Measurements from ENCODE around the gene FILIP1L. TPM values are rescaled to one million over a fixed set of nuclear protein-coding genes. Genes with fewer than 3 reads are reported as not detected.

FILIP1L gene
- total and polyA plus RNA-seq, 2 donors, result 75.1 to 103 TPM

GRCh38 chr3:99909714-99910495, 204.4 kb downstream of the FILIP1L start:
- H3K4me1 ChIP-seq (ENCODE audit: insufficient read depth), result no peaks in the 10 kb centered on the region
- no peak overlapping the region for H3K4me3 ChIP-seq (ENCODE audit: low read depth, low read length)
- no peak overlapping the region for H3K27ac ChIP-seq (ENCODE audit: low read depth)
- DNase-seq (ENCODE audit: extremely low spot score), result no peak
- 61% methylated on average over 3 of the region's 3 CpGs for WGBS
- H3K36me3 ChIP-seq (ENCODE audit: insufficient read depth), result no peaks in the 10 kb centered on the region

GRCh38 chr3:99907959-99908544, 206.2 kb downstream of the FILIP1L start:
- WGBS, result 92% methylated on average over 2 of the region's 2 CpGs
- Histone ChIP-seq H3K36me3 (ENCODE audit: insufficient read depth) (no peaks in the 10 kb centered on the region), H3K4me1 (ENCODE audit: insufficient read depth) (no peaks in the 10 kb centered on the region), H3K4me3 (ENCODE audit: low read depth, low read length) (no peak overlapping the region), H3K27ac (ENCODE audit: low read depth) (no peak overlapping the region)
- DNase-seq (ENCODE audit: extremely low spot score), result no peak

DNA sequence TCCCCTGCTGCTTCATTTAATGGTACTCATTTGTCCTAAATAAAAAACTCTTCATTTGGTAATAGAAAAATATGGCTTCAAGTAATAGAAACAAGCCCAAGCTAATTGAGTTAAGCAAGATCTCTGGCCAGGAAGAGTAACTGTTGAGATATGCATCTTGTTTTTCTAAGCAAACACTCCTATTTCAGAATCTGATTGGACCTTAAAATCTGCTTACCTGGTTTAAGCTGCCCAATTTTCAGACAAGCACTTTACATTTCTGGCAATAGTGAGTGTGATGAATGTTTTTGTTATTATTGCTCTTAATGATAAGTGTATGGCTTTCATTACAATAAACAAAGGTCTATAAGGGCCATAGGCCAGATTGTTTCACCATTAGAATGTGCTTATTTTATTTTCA, 210.4 kb downstream of the FILIP1L start:
- DNase-seq (ENCODE audit: extremely low spot score), result no peak
- Histone ChIP-seq H3K4me3 (ENCODE audit: low read depth, low read length) (no peak overlapping the region), H3K27ac (ENCODE audit: low read depth) (no peak overlapping the region), H3K36me3 (ENCODE audit: insufficient read depth) (no peaks in the 10 kb centered on the region), H3K4me1 (ENCODE audit: insufficient read depth) (no peaks in the 10 kb centered on the region)

DNA sequence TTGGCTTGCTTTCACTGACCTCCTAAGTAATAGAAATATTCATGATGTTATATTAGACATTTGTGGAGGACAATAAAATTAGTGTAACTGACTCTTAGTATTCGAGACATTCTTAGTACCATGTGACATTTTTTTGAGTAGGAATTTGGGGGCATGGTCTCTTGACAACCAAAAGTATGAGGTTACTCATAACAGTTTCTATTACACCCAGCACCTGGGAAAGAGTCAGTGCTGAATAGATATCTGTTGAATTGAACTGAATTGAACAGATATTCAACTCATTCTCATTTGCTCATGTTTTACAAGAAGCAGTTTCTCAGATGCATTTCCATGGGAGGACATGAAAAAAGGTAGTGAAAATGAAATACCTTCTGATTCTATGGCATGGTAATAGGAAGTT, 212.2 kb downstream of the FILIP1L start:
- Histone ChIP-seq H3K4me3 (ENCODE audit: low read depth, low read length) (no peak overlapping the region), H3K27ac (ENCODE audit: low read depth) (no peak overlapping the region), H3K36me3 (ENCODE audit: insufficient read depth) (no peaks in the 10 kb centered on the region), H3K4me1 (ENCODE audit: insufficient read depth) (no peaks in the 10 kb centered on the region)
- no peak for DNase-seq (ENCODE audit: extremely low spot score)
- WGBS, result 77% methylated on average over 1 of the region's 1 CpG

- Histone ChIP-seq H3K27ac (ENCODE audit: low read depth) (peak overlapping the region; percentile 2), H3K4me3 (ENCODE audit: low read depth, low read length) (no peak overlapping the region), H3K4me1 (ENCODE audit: insufficient read depth) (no peaks in the 10 kb centered on the region), H3K36me3 (ENCODE audit: insufficient read depth) (no peaks in the 10 kb centered on the region)
- WGBS, result 31% methylated on average over 6 of the region's 6 CpGs
- DNase-seq (ENCODE audit: extremely low spot score), result no peak
These were observed 212.9 kb downstream of the FILIP1L start for GRCh38 chr3:99901200-99901926.

DNA sequence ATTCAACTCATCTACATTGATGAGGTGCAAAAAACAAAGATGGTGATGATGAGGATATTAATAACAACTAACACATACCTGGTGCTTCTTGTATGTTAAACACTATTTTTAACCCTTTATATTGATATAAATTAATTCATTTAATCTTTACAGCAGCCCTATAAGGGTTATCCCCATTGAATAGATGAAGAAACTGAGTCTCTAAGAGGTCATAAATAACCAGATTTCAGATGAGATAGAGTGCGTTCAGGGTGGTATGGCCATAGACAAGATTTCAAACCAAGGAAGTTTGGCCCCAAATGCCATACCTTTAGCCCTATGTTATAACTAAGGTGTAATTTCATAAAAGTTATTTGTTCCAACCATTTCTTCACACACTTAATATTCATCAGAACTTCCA, 214.1 kb downstream of the FILIP1L start:
- 98% methylated on average over 1 of the region's 1 CpG for WGBS

GRCh38 chr3:99899603-99900002, 214.7 kb downstream of the FILIP1L start:
- DNase-seq (ENCODE audit: extremely low spot score), result no peak
- 97% methylated on average over 3 of the region's 3 CpGs for WGBS
- Histone ChIP-seq H3K4me3 (ENCODE audit: low read depth, low read length) (no peak overlapping the region), H3K36me3 (ENCODE audit: insufficient read depth) (no peaks in the 10 kb centered on the region), H3K4me1 (ENCODE audit: insufficient read depth) (no peaks in the 10 kb centered on the region), H3K27ac (ENCODE audit: low read depth) (no peak overlapping the region)

More for the DNA sequence above, 214.1 kb downstream of the FILIP1L start:
- DNase-seq (ENCODE audit: extremely low spot score), result no peak
- H3K27ac ChIP-seq (ENCODE audit: low read depth), result no peak overlapping the region
- no peaks in the 10 kb centered on the region for H3K36me3 ChIP-seq (ENCODE audit: insufficient read depth)
- no peak overlapping the region for H3K4me3 ChIP-seq (ENCODE audit: low read depth, low read length)
- H3K4me1 ChIP-seq (ENCODE audit: insufficient read depth), result no peaks in the 10 kb centered on the region

- no peaks in the 10 kb centered on the region for H3K4me1 ChIP-seq (ENCODE audit: insufficient read depth)
- WGBS, result 86% methylated on average over 3 of the region's 3 CpGs
- H3K4me3 ChIP-seq (ENCODE audit: low read depth, low read length), result no peak overlapping the region
- H3K27ac ChIP-seq (ENCODE audit: low read depth), result no peak overlapping the region
- H3K36me3 ChIP-seq (ENCODE audit: insufficient read depth), result no peaks in the 10 kb centered on the region
- no peak for DNase-seq (ENCODE audit: extremely low spot score)
These were observed 217.8 kb downstream of the FILIP1L start for GRCh38 chr3:99896482-99896881.

GRCh38 chr3:99895703-99896441, 218.4 kb downstream of the FILIP1L start:
- Histone ChIP-seq H3K4me1 (ENCODE audit: insufficient read depth) (no peaks in the 10 kb centered on the region), H3K36me3 (ENCODE audit: insufficient read depth) (no peaks in the 10 kb centered on the region), H3K4me3 (ENCODE audit: low read depth, low read length) (no peak overlapping the region), H3K27ac (ENCODE audit: low read depth) (no peak overlapping the region)
- no peak for DNase-seq (ENCODE audit: extremely low spot score)
- 60% methylated on average over 2 of the region's 2 CpGs for WGBS

DNA sequence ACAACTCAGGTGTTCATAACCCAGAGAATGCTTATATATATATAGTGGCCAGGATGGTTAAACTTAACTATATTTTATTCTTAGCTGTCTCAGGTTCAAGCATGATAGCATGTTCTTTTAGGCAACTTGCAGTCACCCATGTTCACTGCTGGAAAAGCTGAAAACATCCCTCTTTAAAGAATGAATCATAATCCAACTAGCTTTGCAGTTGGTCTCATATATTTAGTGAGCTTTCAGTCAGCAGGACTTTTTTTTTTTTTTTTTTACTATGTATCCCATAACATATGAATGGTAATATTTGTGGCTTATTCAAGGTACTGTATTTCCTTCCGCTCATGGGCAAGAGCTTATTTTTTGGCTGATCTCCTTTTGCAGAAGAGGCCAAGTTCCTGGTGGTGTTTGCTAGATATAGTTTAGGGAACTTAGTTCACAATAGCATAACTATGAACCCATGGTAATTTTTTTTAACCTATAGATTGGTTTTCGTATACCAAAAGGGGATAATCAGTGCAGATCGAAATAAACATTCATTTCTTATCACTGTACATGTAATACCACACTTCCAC, 219.1 kb downstream of the FILIP1L start:
- 86% methylated on average over 3 of the region's 3 CpGs for WGBS
- Histone ChIP-seq H3K36me3 (ENCODE audit: insufficient read depth) (no peaks in the 10 kb centered on the region), H3K4me3 (ENCODE audit: low read depth, low read length) (no peak overlapping the region), H3K4me1 (ENCODE audit: insufficient read depth) (no peaks in the 10 kb centered on the region), H3K27ac (ENCODE audit: low read depth) (no peak overlapping the region)
- DNase-seq (ENCODE audit: extremely low spot score), result no peak

DNA sequence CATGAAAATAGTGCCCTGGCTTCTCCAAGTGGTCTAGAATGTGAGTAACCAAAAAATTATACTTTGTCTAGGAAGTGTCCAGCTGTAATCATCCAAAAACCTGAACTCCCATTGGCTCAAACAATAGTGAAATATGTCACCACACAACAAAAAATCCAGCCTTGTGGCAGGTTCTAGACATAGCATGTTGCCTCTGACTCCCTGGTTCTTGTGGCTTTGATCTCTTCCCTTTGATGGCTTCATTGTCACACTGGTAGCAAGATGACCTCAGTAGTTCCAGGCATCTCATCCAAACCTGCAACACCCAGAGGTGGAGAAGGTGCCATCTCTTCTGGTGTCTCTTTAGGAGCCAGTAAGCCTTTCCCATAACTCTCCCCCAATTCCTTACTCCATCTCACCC, 222.0 kb downstream of the FILIP1L start:
- DNase-seq (ENCODE audit: extremely low spot score), result no peak
- Histone ChIP-seq H3K4me1 (ENCODE audit: insufficient read depth) (no peaks in the 10 kb centered on the region), H3K27ac (ENCODE audit: low read depth) (no peak overlapping the region), H3K36me3 (ENCODE audit: insufficient read depth) (no peaks in the 10 kb centered on the region), H3K4me3 (ENCODE audit: low read depth, low read length) (no peak overlapping the region)

- Histone ChIP-seq H3K4me3 (ENCODE audit: low read depth, low read length) (no peak overlapping the region), H3K27ac (ENCODE audit: low read depth) (no peak overlapping the region), H3K4me1 (ENCODE audit: insufficient read depth) (no peaks in the 10 kb centered on the region), H3K36me3 (ENCODE audit: insufficient read depth) (no peaks in the 10 kb centered on the region)
- DNase-seq (ENCODE audit: extremely low spot score), result no peak
- 96% methylated on average over 2 of the region's 2 CpGs for WGBS
These were observed 222.6 kb downstream of the FILIP1L start for GRCh38 chr3:99891610-99892285.

- no peak overlapping the region for H3K27ac ChIP-seq (ENCODE audit: low read depth)
- WGBS, result 96% methylated on average over 3 of the region's 3 CpGs
- H3K36me3 ChIP-seq (ENCODE audit: insufficient read depth), result no peaks in the 10 kb centered on the region
- no peak for DNase-seq (ENCODE audit: extremely low spot score)
- no peak overlapping the region for H3K4me3 ChIP-seq (ENCODE audit: low read depth, low read length)
- H3K4me1 ChIP-seq (ENCODE audit: insufficient read depth), result no peaks in the 10 kb centered on the region
These were observed 228.4 kb downstream of the FILIP1L start for GRCh38 chr3:99885851-99886250.

Data from urinary bladder (tissue), 4 donors.